Hypothalamus (tissue), 51 donors: ENCODE results near the gene MAN2A1.

Source experiments
- DNase-seq, 51 donors: peaks; one replicate each; lab custom pipeline; 2025; lab: John Stamatoyannopoulos, UW

Gene MAN2A1

GRCh38 chr5:109704282-109704952, 14.7 kb downstream of the MAN2A1 start:
- DNase-seq: no peak

GRCh38 chr5:109705596-109705995, 15.9 kb downstream of the MAN2A1 start:
- no peak for DNase-seq

GRCh38 chr5:109706095-109706494, 16.4 kb downstream of the MAN2A1 start:
- DNase-seq: no peak

- DNase-seq: no peak
These were observed 17.8 kb downstream of the MAN2A1 start for GRCh38 chr5:109707531-109707930.

- DNase-seq: no peak
These were observed 19.1 kb downstream of the MAN2A1 start for GRCh38 chr5:109708813-109709212.

- no peak for DNase-seq
These were observed 19.5 kb downstream of the MAN2A1 start for GRCh38 chr5:109709225-109709624.

- no peak for DNase-seq
These were observed 21.9 kb downstream of the MAN2A1 start for GRCh38 chr5:109711673-109712072.

GRCh38 chr5:109713453-109713852, 23.7 kb downstream of the MAN2A1 start:
- DNase-seq: no peak

- DNase-seq: no peak
These were observed 24.9 kb downstream of the MAN2A1 start for GRCh38 chr5:109714592-109714991.

GRCh38 chr5:109718216-109718615, 28.5 kb downstream of the MAN2A1 start:
- DNase-seq: no peak

GRCh38 chr5:109718632-109719031, 28.9 kb downstream of the MAN2A1 start:
- DNase-seq: no peak

GRCh38 chr5:109719978-109720377, 30.3 kb downstream of the MAN2A1 start:
- no peak for DNase-seq

- no peak for DNase-seq
These were observed 32.0 kb downstream of the MAN2A1 start for GRCh38 chr5:109721741-109722140.

- DNase-seq: no peak
These were observed 33.9 kb downstream of the MAN2A1 start for GRCh38 chr5:109723606-109724005.

GRCh38 chr5:109725135-109725534, 35.4 kb downstream of the MAN2A1 start:
- no peak for DNase-seq

GRCh38 chr5:109739741-109740728, 50.3 kb downstream of the MAN2A1 start:
- peak in 2 of 51 donors; percentile 4 to 5 for DNase-seq

GRCh38 chr5:109740966-109741365, 51.2 kb downstream of the MAN2A1 start:
- no peak for DNase-seq

- no peak for DNase-seq
These were observed 51.7 kb downstream of the MAN2A1 start for GRCh38 chr5:109741390-109741789.

GRCh38 chr5:109743041-109743531, 53.4 kb downstream of the MAN2A1 start:
- DNase-seq: no peak

- DNase-seq: peak in 1 of 51 donors; percentile 6
These were observed 54.1 kb downstream of the MAN2A1 start for GRCh38 chr5:109743770-109744212.

GRCh38 chr5:109744261-109744660, 54.5 kb downstream of the MAN2A1 start:
- no peak for DNase-seq

- DNase-seq: no peak
These were observed 58.8 kb downstream of the MAN2A1 start for GRCh38 chr5:109748546-109748945.
